SIG-M5 treated with dmso at 0.1 percent for 504 hours (cell line): ENCODE data around the gene FKBP6.
"Not testable (repeated sequence)": the region's sequence is repeated elsewhere in the genome, so short reads cannot be mapped to it uniquely, and the experiment has no call there.

Experiments
- DNase-seq: peaks from one replicate; lab custom pipeline; 2025; ENCODE audit not compliant: unreplicated experiment; lab: John Stamatoyannopoulos, UW

Gene FKBP6

GRCh38 chr7:73354196-73354595 lies 26.2 kb downstream of the FKBP6 start:
- DNase-seq: no peak

GRCh38 chr7:73354821-73355220 lies 26.9 kb downstream of the FKBP6 start:
- DNase-seq: no peak

- DNase-seq: no peak
These were observed 28.2 kb downstream of the FKBP6 start for GRCh38 chr7:73356159-73356558.

GRCh38 chr7:73358590-73359275 lies 30.8 kb downstream of the FKBP6 start:
- no peak for DNase-seq

- DNase-seq: no peak
These were observed 31.3 kb downstream of the FKBP6 start for GRCh38 chr7:73359306-73359705.

GRCh38 chr7:73359746-73360375 lies 31.9 kb downstream of the FKBP6 start:
- no peak for DNase-seq

- DNase-seq: not testable (repeated sequence)
These were observed 32.6 kb downstream of the FKBP6 start for GRCh38 chr7:73360590-73360989.

GRCh38 chr7:73363225-73364005 lies 35.5 kb downstream of the FKBP6 start:
- DNase-seq: no peak

GRCh38 chr7:73364006-73364728 lies 36.2 kb downstream of the FKBP6 start:
- no peak for DNase-seq

GRCh38 chr7:73366127-73366526 lies 38.2 kb downstream of the FKBP6 start:
- DNase-seq: no peak

- no peak for DNase-seq
These were observed 39.0 kb downstream of the FKBP6 start for GRCh38 chr7:73366990-73367389.

- no peak for DNase-seq
These were observed 41.0 kb downstream of the FKBP6 start for GRCh38 chr7:73369009-73369408.

GRCh38 chr7:73369622-73370021 lies 41.7 kb downstream of the FKBP6 start:
- DNase-seq: no peak

GRCh38 chr7:73373741-73374140 lies 45.8 kb downstream of the FKBP6 start:
- DNase-seq: no peak

GRCh38 chr7:73376262-73376661 lies 48.3 kb downstream of the FKBP6 start:
- not testable (repeated sequence) for DNase-seq

- no peak for DNase-seq
These were observed 48.9 kb downstream of the FKBP6 start for GRCh38 chr7:73376671-73377412.

GRCh38 chr7:73377413-73378200 lies 49.6 kb downstream of the FKBP6 start:
- not testable (repeated sequence) for DNase-seq

- DNase-seq: peak; percentile 90
These were observed 55.1 kb downstream of the FKBP6 start for GRCh38 chr7:73382934-73383503.

- no peak for DNase-seq
These were observed 59.4 kb downstream of the FKBP6 start for GRCh38 chr7:73387221-73387828.
